Lower lobe of right lung (tissue), 2 donors: Measurements from ENCODE around the gene ALDH2. TPM values are rescaled to one million over a fixed set of nuclear protein-coding genes. Genes with fewer than 3 reads are reported as not detected.
A peak's percentile ranks its signal among the peaks of the same experiment; 100 is the strongest.

Source experiments
- ATAC-seq, 2 donors: fragments of 200-7000 bp; cut with Tn5 transposase; one replicate each; pipeline ENCODE4 v1.9.1; 2020 to 2022; ENCODE audit warnings: mild to moderate bottlenecking in 2 of 2, moderate library complexity in 2 of 2
- DNase-seq: peaks from one replicate; pipeline ENCODE4 v3.0.0-alpha.2; 2020
- H3K27ac ChIP-seq: fragments of 200-600 bp; one replicate; pipeline ENCODE4 v1.8.0; 2022
- H3K27me3 ChIP-seq: fragments of 200-600 bp; one replicate; pipeline ENCODE4 v1.8.0; 2022; ENCODE audit warnings: low read depth
- H3K36me3 ChIP-seq: fragments of 200-600 bp; one replicate; pipeline ENCODE4 v1.8.0; 2022; ENCODE audit warnings: mild to moderate bottlenecking
- H3K4me1 ChIP-seq: fragments of 200-600 bp; one replicate; pipeline ENCODE4 v1.8.0; 2022
- H3K4me3 ChIP-seq: fragments of 200-600 bp; one replicate; pipeline ENCODE4 v1.8.0; 2022; ENCODE audit warnings: mild to moderate bottlenecking
- H3K9me3 ChIP-seq: fragments of 200-600 bp; one replicate; pipeline ENCODE4 v1.8.0; 2022
- intact Hi-C: fragments of 100-400 bp; cut with DNase I; formaldehyde crosslinking; loops from one replicate; pipeline ENCODE4 v1.11.0; 2022
- total RNA-seq: library from RNA; stranded (reverse); fragmentation: NEBNext Ultra II Directional; extraction: Animal tissue kit (Norgen Biotek cat#: 25700); gene quantifications from one replicate; pipeline ENCODE4 v1.2.1, GENCODE V29; 2021
- TF ChIP-seq, protein P1 (sequence below): fragments of 200-600 bp; IDR thresholded peaks from one replicate; pipeline ENCODE4 v1.8.0; 2022; ENCODE audit warnings: antibody characterized with exemption, mild to moderate bottlenecking
- donor health status: DM: no; HTN: yes; CAD: no; lungs with severe emphysema.

Gene ALDH2
- total RNA-seq, 1 donor from 2014 or later = 499 TPM

DNA sequence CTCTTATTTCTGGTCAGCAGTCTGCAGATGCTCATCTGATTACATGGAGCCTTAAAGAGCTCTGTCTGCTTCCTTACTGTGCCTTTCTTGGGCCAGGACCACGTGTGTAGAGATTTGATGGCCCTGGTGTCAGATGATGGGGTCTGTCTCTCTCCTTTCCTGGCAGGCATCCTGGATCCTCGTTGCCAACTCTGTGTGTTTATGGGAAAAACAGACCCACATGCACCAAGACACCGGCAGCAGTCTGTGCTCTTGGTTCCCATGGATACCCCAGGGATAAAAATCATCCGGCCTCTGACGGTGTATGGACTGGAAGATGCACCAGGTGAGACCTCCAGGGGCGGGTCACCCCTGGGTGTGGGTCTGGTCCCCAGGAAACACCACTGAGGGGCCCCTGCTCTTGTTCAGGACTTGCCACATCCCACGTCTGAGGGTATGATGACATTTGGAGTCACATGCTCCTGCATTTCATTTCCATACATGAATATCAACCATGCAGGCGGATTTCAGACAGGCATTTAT, 18.5 kb upstream of the ALDH2 start:
- Histone ChIP-seq H3K4me3 (no peak overlapping the region), H3K36me3 (peaks cover 66% of the 10 kb centered on the region), H3K27ac (no peak overlapping the region), H3K9me3 (no peaks in the 10 kb centered on the region), H3K4me1 (peaks cover 4% of the 10 kb centered on the region), H3K27me3 (no peaks in the 10 kb centered on the region)
- intact Hi-C loops = no loop called here
- DNase-seq (no peak), ATAC-seq (no peak)
- TF ChIP-seq, protein P1, sequence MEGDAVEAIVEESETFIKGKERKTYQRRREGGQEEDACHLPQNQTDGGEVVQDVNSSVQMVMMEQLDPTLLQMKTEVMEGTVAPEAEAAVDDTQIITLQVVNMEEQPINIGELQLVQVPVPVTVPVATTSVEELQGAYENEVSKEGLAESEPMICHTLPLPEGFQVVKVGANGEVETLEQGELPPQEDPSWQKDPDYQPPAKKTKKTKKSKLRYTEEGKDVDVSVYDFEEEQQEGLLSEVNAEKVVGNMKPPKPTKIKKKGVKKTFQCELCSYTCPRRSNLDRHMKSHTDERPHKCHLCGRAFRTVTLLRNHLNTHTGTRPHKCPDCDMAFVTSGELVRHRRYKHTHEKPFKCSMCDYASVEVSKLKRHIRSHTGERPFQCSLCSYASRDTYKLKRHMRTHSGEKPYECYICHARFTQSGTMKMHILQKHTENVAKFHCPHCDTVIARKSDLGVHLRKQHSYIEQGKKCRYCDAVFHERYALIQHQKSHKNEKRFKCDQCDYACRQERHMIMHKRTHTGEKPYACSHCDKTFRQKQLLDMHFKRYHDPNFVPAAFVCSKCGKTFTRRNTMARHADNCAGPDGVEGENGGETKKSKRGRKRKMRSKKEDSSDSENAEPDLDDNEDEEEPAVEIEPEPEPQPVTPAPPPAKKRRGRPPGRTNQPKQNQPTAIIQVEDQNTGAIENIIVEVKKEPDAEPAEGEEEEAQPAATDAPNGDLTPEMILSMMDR = no peak

GRCh38 chr12:111748867-111749266, 17.9 kb upstream of the ALDH2 start:
- TF ChIP-seq, protein P1 = no peak
- no peaks in the 10 kb centered on the region for H3K27me3 ChIP-seq
- H3K9me3 ChIP-seq = no peaks in the 10 kb centered on the region
- peaks cover 67% of the 10 kb centered on the region for H3K36me3 ChIP-seq
- ATAC-seq (no peak), DNase-seq (no peak)
- intact Hi-C loops = no loop called here
- no peak overlapping the region for H3K27ac ChIP-seq
- H3K4me3 ChIP-seq = no peak overlapping the region
- peaks cover 4% of the 10 kb centered on the region for H3K4me1 ChIP-seq

- intact Hi-C loops = no loop called here
- H3K36me3 ChIP-seq = peaks cover 67% of the 10 kb centered on the region
Measured at GRCh38 chr12:111749391-111749790, 17.3 kb upstream of the ALDH2 start.

DNA sequence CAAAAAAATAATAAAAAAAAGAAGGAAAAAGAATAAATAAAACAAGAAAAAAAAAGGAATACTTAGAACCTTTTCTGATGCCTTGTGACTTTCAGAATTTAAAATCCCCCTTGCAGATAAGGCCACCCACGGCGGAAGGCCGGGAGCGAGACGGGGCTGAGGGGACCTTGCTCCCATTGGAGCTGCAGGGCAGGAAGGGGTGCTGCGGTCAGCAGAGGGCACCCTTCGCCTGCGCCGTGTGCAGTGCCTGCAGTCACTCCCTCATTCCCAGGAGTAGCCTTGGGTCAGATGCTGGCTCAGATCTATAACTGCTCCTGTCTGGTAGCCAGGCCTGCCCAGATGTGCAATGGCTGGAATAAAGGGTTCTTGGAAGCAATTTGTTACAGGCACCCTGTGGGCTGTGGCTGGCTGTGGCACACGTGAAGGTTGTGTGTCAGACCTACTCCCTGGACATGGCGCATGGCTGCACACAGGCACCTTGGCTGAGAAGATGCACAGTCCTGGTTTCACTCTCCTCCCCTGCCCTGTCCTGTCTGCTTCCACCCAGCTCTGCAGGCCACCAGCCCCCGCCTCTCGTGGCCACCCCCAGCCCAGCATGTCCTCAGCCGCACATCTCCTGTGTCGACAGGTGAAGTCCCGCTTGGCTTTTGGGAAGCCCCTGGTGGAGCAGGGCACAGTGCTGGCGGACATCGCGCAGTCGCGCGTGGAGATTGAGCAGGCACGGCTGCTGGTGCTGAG, 13.4 kb upstream of the ALDH2 start:
- TF ChIP-seq, protein P1 = peak; percentile 92
- Histone ChIP-seq H3K27me3 (no peaks in the 10 kb centered on the region), H3K9me3 (no peaks in the 10 kb centered on the region), H3K27ac (no peak overlapping the region), H3K4me3 (no peak overlapping the region), H3K4me1 (peaks cover 24% of the 10 kb centered on the region), H3K36me3 (peaks cover 48% of the 10 kb centered on the region)
- DNase-seq = peak; percentile 75
- ATAC-seq = peak; percentile 91 to 93
- intact Hi-C loops = loop anchor here (5.0 kb wide), 1 partner anchor 54 kb away; no protein-coding TSS in a partner anchor

More at GRCh38 chr12:111749391-111749790, 17.3 kb upstream of the ALDH2 start:
- Histone ChIP-seq H3K4me1 (peaks cover 4% of the 10 kb centered on the region), H3K9me3 (no peaks in the 10 kb centered on the region), H3K4me3 (no peak overlapping the region), H3K27ac (no peak overlapping the region), H3K27me3 (no peaks in the 10 kb centered on the region)
- TF ChIP-seq, protein P1 = no peak
- DNase-seq (no peak), ATAC-seq (no peak)

DNA sequence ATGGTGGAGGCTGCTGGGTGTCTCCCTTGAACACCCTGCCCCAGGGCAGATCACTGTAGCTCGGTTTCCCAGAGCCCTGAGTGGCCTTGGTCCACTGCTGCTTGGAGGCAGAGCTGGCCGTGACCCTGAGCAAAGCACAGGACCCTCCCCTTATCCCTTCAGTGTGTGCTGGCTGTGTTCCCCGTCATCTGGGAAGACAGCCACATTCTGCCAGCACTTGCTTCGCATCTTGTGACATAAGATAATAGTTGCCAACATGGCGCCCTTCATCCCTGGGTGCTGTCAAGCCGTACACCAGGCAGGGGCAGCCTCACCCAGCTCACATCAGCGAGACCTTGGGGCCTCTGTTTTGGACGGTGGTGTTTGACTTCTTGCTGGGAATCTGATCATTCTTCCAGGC, 12.1 kb upstream of the ALDH2 start:
- Histone ChIP-seq H3K4me3 (no peak overlapping the region), H3K27ac (no peak overlapping the region), H3K36me3 (peaks cover 35% of the 10 kb centered on the region), H3K9me3 (no peaks in the 10 kb centered on the region), H3K27me3 (no peaks in the 10 kb centered on the region), H3K4me1 (peaks cover 28% of the 10 kb centered on the region)
- TF ChIP-seq, protein P1 = no peak
- ATAC-seq (no peak), DNase-seq (no peak)
- intact Hi-C loops = loop anchor here (5.0 kb wide), 1 partner anchor 53 kb away; no protein-coding TSS in a partner anchor
